T-helper 2 cell treated with Interferon-gamma antibody and Interleukin-4, amounts not matched to agents 5 μg/mL and 100 μg/mL, for 36 hours (primary cell): ENCODE measurements around the gene ECEL1.
"Not testable (repeated sequence)": the region's sequence is repeated elsewhere in the genome, so short reads cannot be mapped to it uniquely, and the experiment has no call there.

Experiments used
- DNase-seq: peaks from one replicate; pipeline ENCODE4 v3.0.0; 2021; ENCODE audit warnings: low spot score
- H3K27ac Mint-ChIP-seq: one replicate; pipeline ENCODE4 v1.8.0; 2021; ENCODE audit warnings: mild to moderate bottlenecking, mixed read lengths
- H3K27me3 Mint-ChIP-seq: one replicate; pipeline ENCODE4 v1.8.0; 2021; ENCODE audit warnings: low read depth, mixed read lengths
- H3K36me3 Mint-ChIP-seq: one replicate; pipeline ENCODE4 v1.8.0; 2021; ENCODE audit warnings: low read depth, mixed read lengths
- H3K4me1 Mint-ChIP-seq: one replicate; pipeline ENCODE4 v1.8.0; 2021; ENCODE audit warnings: low read depth, mixed read lengths
- H3K4me3 Mint-ChIP-seq: one replicate; pipeline ENCODE4 v1.8.0; 2022; ENCODE audit warnings: mild to moderate bottlenecking, moderate library complexity, mixed read lengths
- H3K9me3 Mint-ChIP-seq: one replicate; pipeline ENCODE4 v1.8.0; 2021; ENCODE audit warnings: mixed read lengths

ECEL1 gene

DNA sequence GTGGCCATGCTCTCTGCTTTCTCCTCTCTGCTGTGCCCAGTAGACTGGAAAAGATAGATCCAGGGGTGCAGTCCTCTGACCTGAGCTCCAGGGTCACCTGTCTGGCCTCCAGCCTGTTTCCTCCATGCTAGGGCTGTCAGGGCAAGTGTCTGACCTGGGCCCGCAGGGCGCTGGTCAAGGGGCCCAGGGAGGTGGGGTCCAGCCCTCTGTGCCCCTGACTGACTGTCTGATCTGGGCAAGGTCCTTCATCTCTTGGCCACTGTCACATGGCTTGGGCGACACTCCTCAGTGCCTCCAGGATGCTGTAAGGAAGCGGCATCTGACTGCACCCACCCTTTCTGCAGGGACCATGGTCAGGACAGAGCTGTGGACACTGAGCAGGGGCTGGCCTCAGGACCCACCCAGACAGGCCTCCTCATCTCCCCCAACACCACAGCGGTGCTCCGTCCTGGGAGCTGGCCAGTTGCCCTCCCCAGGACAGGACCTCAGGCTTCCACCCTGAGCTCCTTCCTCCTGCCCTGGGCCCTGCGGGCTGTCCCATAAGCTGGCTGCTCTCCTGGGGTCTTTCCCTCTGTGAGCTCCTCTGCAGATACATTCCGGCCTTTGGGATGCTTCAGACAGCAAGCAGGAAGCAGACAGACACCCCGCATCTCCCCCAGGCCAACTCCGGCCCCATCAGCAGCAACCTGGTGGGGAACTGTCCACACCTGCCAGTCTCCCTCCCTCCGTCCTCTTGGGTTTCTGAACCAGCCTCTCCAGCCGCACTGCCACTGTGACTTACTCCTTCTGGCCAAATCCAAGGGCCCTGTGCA, 52.9 kb downstream of the ECEL1 start:
- Mint-ChIP-seq H3K4me1 (no peaks in the 10 kb centered on the region), H3K27me3 (no peaks in the 10 kb centered on the region), H3K36me3 (no peaks in the 10 kb centered on the region), H3K4me3 (no peak overlapping the region), H3K9me3 (no peaks in the 10 kb centered on the region), H3K27ac (no peak overlapping the region)
- DNase-seq: no peak

DNA sequence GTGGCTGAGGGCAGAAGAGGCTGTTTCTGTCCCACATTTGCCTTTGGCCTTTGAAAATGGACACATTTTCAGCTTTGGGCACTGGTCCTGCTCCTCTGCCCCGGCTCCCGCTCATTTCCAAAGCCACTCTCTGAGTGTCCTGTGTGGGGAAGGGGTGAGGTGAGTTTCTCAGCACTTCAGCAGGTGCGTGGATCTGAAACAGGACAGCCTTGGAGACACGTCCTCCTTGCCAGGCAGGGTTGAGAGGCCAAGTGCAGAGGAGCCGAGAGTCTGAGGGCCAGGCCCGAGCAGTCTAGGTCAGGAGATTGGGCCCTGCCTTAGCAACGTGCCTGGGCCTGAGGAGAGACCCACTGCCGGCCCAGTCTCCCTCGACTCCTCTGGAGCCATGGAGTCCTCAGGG, 53.5 kb downstream of the ECEL1 start:
- H3K36me3 Mint-ChIP-seq: no peaks in the 10 kb centered on the region
- no peaks in the 10 kb centered on the region for H3K4me1 Mint-ChIP-seq
- no peak overlapping the region for H3K4me3 Mint-ChIP-seq
- no peaks in the 10 kb centered on the region for H3K9me3 Mint-ChIP-seq
- no peak overlapping the region for H3K27ac Mint-ChIP-seq
- no peak for DNase-seq
- H3K27me3 Mint-ChIP-seq: no peaks in the 10 kb centered on the region

DNA sequence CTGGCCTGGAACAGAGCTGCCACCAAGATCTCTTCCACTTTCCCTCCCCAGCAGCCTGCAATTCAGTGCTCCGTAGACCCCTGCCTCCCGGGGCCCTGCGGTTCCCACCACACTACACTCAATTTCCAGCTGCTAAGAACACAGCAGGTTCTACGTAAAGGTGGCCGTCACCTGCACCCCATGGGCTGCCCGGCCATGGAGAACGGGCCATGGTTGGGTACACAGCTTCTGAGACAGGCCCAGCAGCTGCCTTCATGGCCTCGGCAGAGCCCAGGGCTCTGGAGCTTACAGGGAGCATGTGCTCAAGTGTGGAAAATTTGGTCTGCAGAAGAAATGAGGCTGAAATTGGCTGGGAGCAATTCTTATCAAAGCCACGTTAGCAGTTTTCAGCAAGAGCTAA, 54.0 kb downstream of the ECEL1 start:
- not testable (repeated sequence) for DNase-seq, H3K27me3 Mint-ChIP-seq, H3K4me3 Mint-ChIP-seq, H3K4me1 Mint-ChIP-seq, H3K36me3 Mint-ChIP-seq, H3K27ac Mint-ChIP-seq, H3K9me3 Mint-ChIP-seq

DNA sequence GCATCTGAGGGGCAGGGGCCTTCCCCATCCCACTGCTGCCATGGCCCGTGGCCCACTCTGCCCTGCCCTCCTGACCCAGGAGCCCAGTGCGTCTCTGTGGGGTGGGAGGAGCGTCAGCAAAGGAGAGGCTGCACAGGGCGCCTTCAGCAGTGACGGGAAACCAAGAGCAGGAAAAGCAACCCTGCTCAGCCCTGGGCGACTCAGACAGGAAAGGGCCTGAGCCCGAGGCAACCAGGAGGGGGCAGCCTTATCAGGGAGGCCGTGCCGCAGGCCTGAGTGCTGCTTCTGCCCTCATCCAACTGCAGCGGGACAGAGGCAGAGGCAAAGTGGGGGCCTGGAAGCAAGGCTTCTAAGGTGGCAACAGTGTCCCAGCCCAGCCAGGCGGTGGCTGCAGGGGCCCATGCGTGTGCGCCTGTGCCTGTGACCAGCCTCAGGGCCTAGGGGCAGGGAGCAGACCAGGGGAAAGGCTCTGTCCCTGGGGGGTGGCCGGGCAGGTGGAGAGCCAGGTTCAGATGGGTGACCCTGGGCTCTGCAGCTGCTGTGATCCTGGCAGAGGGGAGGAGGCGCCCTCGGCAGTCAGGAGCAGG, 54.9 kb downstream of the ECEL1 start:
- Mint-ChIP-seq H3K4me1 (no peaks in the 10 kb centered on the region), H3K27ac (no peak overlapping the region), H3K9me3 (no peaks in the 10 kb centered on the region), H3K27me3 (no peaks in the 10 kb centered on the region), H3K36me3 (no peaks in the 10 kb centered on the region), H3K4me3 (no peak overlapping the region)
- no peak for DNase-seq

DNA sequence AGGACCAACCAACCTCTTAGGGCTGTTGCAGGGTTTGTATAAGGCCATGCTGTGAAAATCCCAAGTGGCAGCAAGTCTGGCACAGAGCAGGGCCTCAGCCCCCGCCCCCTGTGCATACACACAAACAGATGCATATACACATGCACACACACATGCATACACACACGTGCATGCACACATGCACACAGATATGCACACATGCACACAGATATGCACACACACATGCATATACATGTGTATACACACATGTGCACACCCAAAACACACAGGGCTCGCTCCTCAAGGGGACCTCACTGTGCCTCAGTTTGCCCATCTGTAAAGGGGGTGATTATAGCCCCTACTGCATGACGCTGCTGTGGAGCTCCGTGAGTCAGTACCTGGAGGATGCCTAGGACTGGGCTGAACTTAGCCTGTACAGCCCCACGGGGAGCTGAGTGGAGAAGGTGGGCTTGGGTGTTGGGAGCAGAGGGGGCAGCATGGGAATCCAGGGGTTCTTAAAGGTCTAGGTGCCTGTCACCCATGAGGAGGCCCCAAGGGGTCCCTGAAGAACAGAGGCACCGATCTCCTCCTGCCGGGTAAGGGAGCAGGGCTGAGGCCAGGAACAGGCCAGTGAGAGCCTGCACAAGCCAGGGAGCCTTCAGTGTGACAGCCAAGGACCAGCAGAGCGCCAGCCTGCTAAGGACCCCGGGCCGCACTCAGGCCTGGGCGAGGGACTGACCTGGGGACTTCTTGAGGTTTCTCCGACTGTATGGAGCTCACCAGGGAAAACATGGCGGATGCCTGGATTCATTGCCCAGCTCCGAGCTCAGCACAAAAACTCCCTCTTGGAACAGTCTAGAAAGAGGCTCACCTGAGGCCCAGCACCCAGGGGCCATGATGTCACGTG, 55.7 kb downstream of the ECEL1 start:
- no peaks in the 10 kb centered on the region for H3K9me3 Mint-ChIP-seq
- no peaks in the 10 kb centered on the region for H3K4me1 Mint-ChIP-seq
- H3K27me3 Mint-ChIP-seq: no peaks in the 10 kb centered on the region
- H3K27ac Mint-ChIP-seq: no peak overlapping the region
- H3K4me3 Mint-ChIP-seq: no peak overlapping the region
- no peaks in the 10 kb centered on the region for H3K36me3 Mint-ChIP-seq
- no peak for DNase-seq
